Hypothalamus (tissue), 51 donors: ENCODE results near the gene SPAG9.
"Not testable (repeated sequence)": the region's sequence is repeated elsewhere in the genome, so short reads cannot be mapped to it uniquely, and the experiment has no call there.

Experiments used
- DNase-seq, 51 donors: peaks; one replicate each; lab custom pipeline; 2025; lab: John Stamatoyannopoulos, UW

Gene SPAG9

DNA sequence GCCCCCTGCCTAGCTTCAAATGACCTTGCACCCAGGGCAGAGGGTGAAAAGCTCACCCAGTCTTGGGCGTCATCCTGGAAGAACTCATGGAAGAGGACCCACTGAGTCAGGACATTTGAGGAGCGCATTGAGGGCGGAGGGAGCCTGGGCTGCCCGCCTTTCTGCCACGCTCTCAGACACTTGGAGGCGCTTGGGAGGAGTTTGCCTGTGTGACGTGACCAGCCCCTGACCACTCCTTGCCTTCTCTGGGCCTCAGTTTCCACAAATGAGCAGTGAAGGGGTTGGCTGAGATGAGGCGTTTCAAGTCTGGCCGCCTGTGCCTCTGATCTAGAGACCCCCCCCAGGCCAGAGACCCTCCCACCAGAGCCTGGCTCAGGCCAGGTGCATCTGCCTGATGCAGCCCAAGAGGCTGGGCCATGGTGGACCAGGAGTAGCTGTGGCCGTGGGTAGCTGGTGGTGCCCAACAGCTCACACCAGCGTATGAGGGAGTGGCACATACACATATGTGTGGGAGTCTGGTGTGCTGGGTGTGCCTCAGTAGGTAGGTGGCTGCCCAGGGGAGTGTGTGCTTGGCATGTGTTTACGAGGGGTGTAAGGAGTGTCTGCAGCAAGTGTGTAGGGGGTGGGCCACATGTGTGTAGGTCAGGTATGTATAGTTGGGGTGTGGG is 174.3 kb downstream of the SPAG9 start:
- no peak for DNase-seq

GRCh38 chr17:50945779-50946222 is 174.9 kb downstream of the SPAG9 start:
- no peak for DNase-seq

DNA sequence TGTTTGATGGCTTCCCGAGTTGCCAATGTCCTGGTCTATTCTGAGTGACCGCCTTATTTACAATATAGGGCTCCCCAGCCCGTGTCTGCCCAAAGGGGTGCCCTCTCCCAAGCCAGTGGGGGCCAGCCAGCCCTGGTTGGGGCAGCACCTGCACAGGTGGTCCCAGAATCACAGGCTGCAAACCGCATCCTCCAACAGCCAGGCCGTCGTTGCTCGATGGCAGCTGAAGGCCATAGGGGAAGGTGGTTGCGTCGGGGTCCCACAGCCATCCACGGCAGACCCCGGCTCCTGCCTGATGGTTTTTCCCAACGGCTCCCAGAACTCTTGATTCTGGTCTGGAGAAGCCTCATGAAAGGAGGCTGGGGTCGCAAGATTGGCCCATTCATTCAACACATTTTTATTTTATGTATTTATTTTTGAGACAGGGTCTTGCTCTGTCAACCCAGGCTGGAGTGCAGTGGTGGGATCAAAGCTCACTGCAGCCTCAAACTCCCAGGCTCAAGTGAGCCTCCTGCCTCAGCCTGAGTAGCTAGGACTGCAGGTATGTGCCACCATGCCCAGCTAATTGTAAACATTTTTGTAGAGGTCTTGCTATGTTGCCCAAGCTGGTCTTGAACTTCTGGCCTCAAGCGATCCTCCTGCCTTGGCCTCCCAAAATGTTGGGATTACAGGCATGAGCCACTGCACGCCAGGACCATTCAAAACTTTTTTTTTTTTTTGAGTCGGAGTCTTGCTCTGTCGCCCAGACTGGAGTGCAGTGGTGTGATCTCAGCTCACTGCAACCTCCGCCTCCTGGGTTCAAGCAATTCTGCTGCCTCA is 175.6 kb downstream of the SPAG9 start:
- no peak for DNase-seq

DNA sequence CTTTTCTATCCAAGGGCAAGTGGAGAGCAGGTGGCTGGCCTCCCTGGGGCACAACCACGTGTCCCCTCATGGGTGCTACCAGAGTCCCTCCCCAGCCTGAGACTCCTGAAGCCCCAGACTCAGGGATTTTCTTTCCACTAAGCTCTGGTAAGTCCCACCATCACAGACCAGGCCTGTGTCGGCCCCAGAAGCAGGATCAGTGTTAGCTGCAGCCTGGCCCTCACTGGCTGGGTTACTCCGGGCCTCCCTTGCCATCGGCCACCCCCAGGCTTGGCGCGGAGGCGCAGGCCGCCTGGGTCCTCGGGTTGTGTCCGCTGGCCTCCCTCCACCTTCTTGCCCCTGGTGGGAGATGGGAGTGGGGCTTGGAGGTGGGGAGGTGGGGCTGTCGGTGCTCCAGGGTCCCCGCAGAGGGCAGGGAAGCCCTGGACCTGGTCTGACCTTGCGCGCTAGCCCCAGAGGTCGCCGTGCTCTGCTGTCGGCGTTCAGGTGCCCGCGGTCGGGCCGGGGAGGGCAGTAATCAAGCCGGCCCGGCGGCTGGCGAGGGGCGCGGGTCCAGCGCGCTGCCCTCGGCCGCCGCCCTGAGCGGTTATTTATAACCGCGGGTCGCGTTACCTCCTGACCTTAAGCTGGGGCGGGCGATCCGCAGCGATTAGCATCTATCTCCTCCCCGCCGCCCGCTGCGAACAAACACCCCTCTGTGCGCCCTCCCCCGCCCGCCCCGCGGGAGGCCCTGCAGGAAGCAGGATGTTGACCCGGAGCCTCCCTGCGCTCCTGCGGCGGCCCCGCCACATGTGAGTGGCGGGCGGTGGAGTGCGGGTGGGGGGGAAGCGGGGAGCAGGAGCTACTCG is 176.4 kb downstream of the SPAG9 start:
- DNase-seq, result peak in 46 of 51 donors; percentile 21 to 89 (median 69)

GRCh38 chr17:50943575-50943933 is 177.1 kb downstream of the SPAG9 start:
- peak in 3 of 51 donors; percentile 34 to 64 (median 41) for DNase-seq

DNA sequence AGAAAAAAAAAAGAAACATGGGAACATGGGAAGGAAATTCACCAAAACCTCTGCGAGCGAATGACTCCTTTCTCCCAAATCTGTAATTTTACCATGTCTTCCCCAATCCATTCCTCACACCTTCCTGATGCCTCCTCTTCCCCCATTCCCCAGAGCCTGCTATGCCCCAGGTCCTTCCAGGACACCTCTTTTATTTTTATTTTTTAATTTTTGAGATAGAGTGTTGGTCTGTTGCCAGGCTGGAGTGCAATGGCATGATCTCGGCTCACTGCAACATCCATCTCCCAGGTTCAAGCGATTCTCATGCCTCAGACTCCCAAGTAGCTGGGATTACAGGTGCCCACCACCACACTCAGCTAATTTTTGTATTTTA is 179.0 kb downstream of the SPAG9 start:
- not testable (repeated sequence) for DNase-seq

- DNase-seq, result no peak
These were observed 180.6 kb downstream of the SPAG9 start for GRCh38 chr17:50939795-50940684.

DNA sequence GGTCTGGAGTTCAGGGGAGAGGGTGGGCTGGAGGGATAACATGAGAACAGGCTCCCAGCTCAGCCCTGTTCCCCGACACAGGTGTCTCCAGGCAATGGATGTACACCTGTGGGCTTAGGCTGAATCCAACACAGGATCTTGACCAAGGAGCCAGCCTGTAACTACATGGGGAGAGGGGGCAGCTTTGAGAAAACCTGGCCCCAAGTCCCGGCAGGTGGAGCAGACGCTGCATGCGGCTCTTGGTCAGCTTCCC is 181.2 kb downstream of the SPAG9 start:
- DNase-seq, result no peak

DNA sequence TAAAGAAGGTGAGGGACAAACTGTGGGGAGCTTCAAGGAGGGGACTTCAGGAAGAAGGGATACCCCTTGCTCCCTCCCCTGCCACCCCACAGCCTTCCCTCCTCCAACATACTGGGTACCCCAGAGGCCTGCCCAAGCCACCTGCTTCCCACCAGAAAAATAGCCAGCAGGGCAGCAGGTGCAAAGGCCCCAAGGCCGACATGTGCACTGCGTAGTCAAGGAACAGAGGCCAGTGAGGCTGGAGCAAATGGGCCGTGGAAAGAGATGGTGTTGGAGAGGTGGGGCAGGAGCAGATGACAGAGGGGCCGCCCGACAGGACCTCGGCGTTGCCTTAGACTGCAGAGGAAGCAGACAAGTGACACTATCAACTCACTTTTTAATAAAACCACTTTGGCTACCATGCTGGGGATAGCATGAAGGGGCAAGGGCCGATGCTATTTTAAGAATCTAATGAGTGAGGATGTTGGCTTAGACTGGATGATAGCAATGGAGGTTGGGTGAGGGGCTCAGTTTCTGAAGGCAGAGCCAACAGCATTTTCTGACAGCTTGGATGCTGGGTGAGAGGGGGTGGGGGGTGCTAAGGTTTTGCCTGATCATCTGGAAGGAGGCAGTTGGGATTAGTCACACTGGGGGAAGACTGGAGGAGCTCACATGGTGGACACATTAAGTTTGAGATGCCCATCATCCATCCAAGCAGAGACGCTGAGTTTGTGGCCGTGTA is 181.7 kb downstream of the SPAG9 start:
- DNase-seq, result no peak

GRCh38 chr17:50935996-50936266 is 184.7 kb downstream of the SPAG9 start:
- no peak for DNase-seq

GRCh38 chr17:50935221-50935995 is 185.3 kb downstream of the SPAG9 start:
- peak in 47 of 51 donors; percentile 17 to 92 (median 74) for DNase-seq

DNA sequence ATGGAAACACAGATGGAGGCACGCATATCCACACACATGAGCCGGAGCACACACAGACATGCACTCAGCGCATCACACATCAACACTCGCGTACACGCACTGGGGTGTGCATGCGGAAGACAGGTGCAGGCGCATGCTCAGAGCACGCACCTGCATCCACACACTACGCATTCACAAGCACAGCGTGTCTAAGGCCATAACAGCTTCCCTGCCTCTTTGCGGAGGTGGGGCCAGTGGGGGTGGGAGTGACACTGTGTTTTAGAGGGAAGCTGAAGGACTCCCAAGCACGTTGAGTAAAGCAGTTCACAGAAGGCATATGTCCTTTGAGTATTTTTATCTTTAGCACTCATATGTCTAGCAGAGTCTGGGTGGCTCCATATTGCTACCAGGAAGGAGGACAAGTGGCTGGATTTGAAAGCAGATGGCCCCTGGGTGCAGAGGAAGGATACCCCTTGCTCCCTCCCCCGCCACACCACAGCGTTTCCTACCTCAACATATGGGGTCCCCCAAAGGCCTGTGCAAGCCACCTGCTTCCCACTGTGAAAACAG is 185.9 kb downstream of the SPAG9 start:
- peak in 1 of 51 donors; percentile 19 for DNase-seq

DNA sequence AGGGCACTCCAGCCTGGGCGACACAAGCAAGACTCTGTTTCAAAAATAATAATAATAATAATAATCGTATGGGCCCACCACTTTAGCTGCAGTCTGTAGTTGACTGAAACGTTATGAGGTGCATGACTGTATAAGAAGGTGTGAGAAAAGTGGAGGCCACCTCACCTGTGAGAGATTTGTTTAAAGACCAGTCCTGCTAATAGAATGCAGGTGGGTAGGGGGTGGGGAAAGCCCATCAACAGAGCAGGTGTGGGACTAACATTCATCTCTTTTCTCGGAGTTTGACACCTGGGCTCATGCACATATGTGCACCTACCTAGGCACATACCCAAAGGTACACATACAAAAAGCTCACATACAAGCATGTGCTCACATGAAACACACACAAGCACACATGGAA is 186.5 kb downstream of the SPAG9 start:
- no peak for DNase-seq

- peak in 50 of 51 donors; percentile 27 to 95 (median 82) for DNase-seq
These were observed 189.3 kb downstream of the SPAG9 start for GRCh38 chr17:50931144-50931908.

- DNase-seq, result no peak
These were observed 192.0 kb downstream of the SPAG9 start for GRCh38 chr17:50928646-50929045.

GRCh38 chr17:50927287-50927686 is 193.4 kb downstream of the SPAG9 start:
- no peak for DNase-seq

DNA sequence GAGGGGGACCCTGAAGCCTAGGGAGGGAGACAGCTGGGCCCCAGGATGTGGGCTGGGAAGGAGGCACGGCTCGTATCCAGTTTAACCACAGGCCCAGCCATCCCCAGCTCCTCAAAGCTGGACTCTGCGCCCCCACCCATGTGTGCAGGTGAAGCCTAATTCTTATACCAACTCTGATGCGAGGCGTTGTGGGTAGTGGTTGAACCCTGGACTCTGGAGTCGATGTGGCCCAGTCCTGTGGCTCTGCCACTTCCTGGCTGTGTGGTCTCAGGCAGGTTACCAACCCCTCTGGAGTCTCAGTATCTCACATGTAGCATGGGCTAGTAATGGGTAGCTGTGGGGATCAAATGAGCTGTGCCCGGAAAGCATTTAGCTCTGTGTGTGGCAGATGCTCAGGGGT is 194.1 kb downstream of the SPAG9 start:
- DNase-seq, result no peak

- no peak for DNase-seq
These were observed 195.3 kb downstream of the SPAG9 start for GRCh38 chr17:50925296-50925891.
